ENCODE data around the gene ADNP2. TPM values are rescaled to one million over a fixed set of nuclear protein-coding genes. Genes with fewer than 3 reads are reported as not detected.

ADNP2 gene
- total RNA-seq, 3 donors from 2014 or later: 15.7 to 20.3 (median 20.1) TPM

- no peak overlapping the region for H3K4me3 ChIP-seq
- intact Hi-C loops (cut with DNase I; ENCODE audit: low total_unique reads): no loop called here
- H3K27me3 ChIP-seq: no peaks in the 10 kb centered on the region
- no peaks in the 10 kb centered on the region for H3K36me3 ChIP-seq
- DNase-seq (ENCODE audit: low spot score in 2 of 2): no peak
- TF ChIP-seq POLR2A (IDR thresholded peaks at IDR 0.05) (no peak), POLR2AphosphoS5 (IDR thresholded peaks at IDR 0.05) (no peak), CTCF (IDR thresholded peaks at IDR 0.05) (no peak)
- H3K4me1 ChIP-seq: no peaks in the 10 kb centered on the region
- no peaks in the 10 kb centered on the region for H3K9me3 ChIP-seq
- no peak overlapping the region for H3K27ac ChIP-seq
These were observed 79.8 kb downstream of the ADNP2 start for GRCh38 chr18:80188643-80189530.

- H3K4me3 ChIP-seq: no peak overlapping the region
- TF ChIP-seq POLR2AphosphoS5 (IDR thresholded peaks at IDR 0.05) (no peak), POLR2A (IDR thresholded peaks at IDR 0.05) (no peak), CTCF (IDR thresholded peaks at IDR 0.05) (no peak)
- no peak for DNase-seq (ENCODE audit: low spot score in 2 of 2)
- no peaks in the 10 kb centered on the region for H3K36me3 ChIP-seq
- H3K4me1 ChIP-seq: no peaks in the 10 kb centered on the region
- intact Hi-C loops (cut with DNase I; ENCODE audit: low total_unique reads): no loop called here
- no peaks in the 10 kb centered on the region for H3K9me3 ChIP-seq
- no peak overlapping the region for H3K27ac ChIP-seq
- no peaks in the 10 kb centered on the region for H3K27me3 ChIP-seq
These were observed 80.4 kb downstream of the ADNP2 start for GRCh38 chr18:80189531-80189865.

Other genes with a start within 250 kb of the ADNP2 start
- gene SLC66A2, start 157.6 kb upstream of the ADNP2 start, total RNA-seq: 100 to 1,000 TPM in 1 of 3 donors, 10 to 100 TPM in 2; 45.2 to 141 (median 65.9) TPM
- 10 to 100 TPM; 24.6 to 42.1 (median 38.3) TPM for gene HSBP1L1, start 144.6 kb upstream of the ADNP2 start, total RNA-seq
- gene TXNL4A, start 120.7 kb upstream of the ADNP2 start, total RNA-seq: 10 to 100 TPM; 21.4 to 39.2 (median 23.9) TPM
- 10 to 100 TPM; 35.2 to 42.3 (median 40.5) TPM for gene RBFA, start 74.8 kb upstream of the ADNP2 start, total RNA-seq
- 10 to 100 TPM in 2 of 3 donors, 1 to 10 TPM in 1; 1.9 to 14.4 (median 13.8) TPM for gene PARD6G, start 138.3 kb downstream of the ADNP2 start, total RNA-seq